GM12892 (cell line): ENCODE results near the gene CCDC15.

Source experiments
- POLR2A ChIP-seq: IDR thresholded peaks from 2 replicates; pipeline ENCODE4 v1.6.1; 2011; ENCODE audit warnings: low read depth, low read length, control low read depth
- POLR2AphosphoS5 ChIP-seq: IDR thresholded peaks from 2 replicates; pipeline ENCODE4 v1.6.1; 2011; ENCODE audit warnings: low read depth, low read length, control low read depth
- TAF1 ChIP-seq: IDR thresholded peaks from 2 replicates; pipeline ENCODE4 v1.6.1; 2011; ENCODE audit warnings: low read depth, mild to moderate bottlenecking, control low read depth, low read length, borderline replicate concordance

- TF ChIP-seq POLR2A (no peak), POLR2AphosphoS5 (no peak), TAF1 (no peak)
These were observed 34.1 kb upstream of the CCDC15 start for GRCh38 chr11:124919898-124920297.
